B cell (primary cell): Measurements from ENCODE around the gene RBM38. TPM values are rescaled to one million over a fixed set of nuclear protein-coding genes. Genes with fewer than 3 reads are reported as not detected.

Experiments
- ATAC-seq: fragments of 200-7000 bp; cut with Tn5 transposase; one replicate; pipeline ENCODE4 v1.10.0; 2021; ENCODE audit warnings: low read depth, mild to moderate bottlenecking, moderate number of reproducible peaks, moderate library complexity
- CTCF ChIA-PET: fragments of 350-600 bp; sonication (Branson Sonifier 250); formaldehyde crosslinking; loops from one replicate; lab custom pipeline; 2021; ENCODE audit warnings: antibody characterized with exemption, inconsistent platforms; lab: Charles Lee
- POLR2A ChIA-PET: fragments of 350-600 bp; sonication (Branson Sonifier 250); formaldehyde crosslinking; loops from one replicate; lab custom pipeline; 2021; ENCODE audit warnings: antibody characterized with exemption; lab: Charles Lee
- DNase-seq: peaks from one replicate; pipeline ENCODE4 v3.0.0; 2013
- H2AFZ ChIP-seq: 2 replicates; pipeline ENCODE4 v1.6.1; 2012; ENCODE audit warnings: mild to moderate bottlenecking, low read depth, low read length; ENCODE audit not compliant: insufficient read depth, poor library complexity, severe bottlenecking
- H3K27ac ChIP-seq, 2 donors: 1 replicate in 1 of 2; 2 replicates in 1 of 2; pipeline ENCODE4 v1.5.1; 2012 to 2013; ENCODE audit warnings: low read length in 2 of 2, mild to moderate bottlenecking in 2 of 2, moderate library complexity in 1 of 2
- H3K27me3 ChIP-seq, 4 experiments: fragments of 200-600 bp in 1 of 4; sonication (generic) in 1 of 4; replicated peaks in 1 of 4; 1 replicate in 2 of 4; 2 replicates in 2 of 4; pipeline versions ENCODE4 v1.6.1 to v1.7.0; 2013 to 2016; ENCODE audit warnings: low read length in 3 of 4, mild to moderate bottlenecking in 2 of 4, mixed read lengths in 1 of 4, moderate library complexity in 1 of 4; ENCODE audit not compliant: insufficient read depth in 4 of 4, control insufficient read depth in 3 of 4; ENCODE audit errors: control extremely low read depth in 1 of 4
- H3K36me3 ChIP-seq, 2 experiments: replicated peaks in 1 of 2; 1 replicate in 1 of 2; 2 replicates in 1 of 2; pipeline versions ENCODE4 v1.6.1 to v1.7.1; 2013; ENCODE audit warnings: low read length in 1 of 2; ENCODE audit not compliant: insufficient read depth in 2 of 2, control insufficient read depth in 1 of 2; ENCODE audit errors: control extremely low read depth in 1 of 2, extremely low read depth in 1 of 2
- H3K4me1 ChIP-seq, 2 donors: fragments of 200-600 bp in 1 of 2; sonication (generic) in 1 of 2; 1 replicate in 1 of 2; 2 replicates in 1 of 2; pipeline versions ENCODE4 v1.5.1 to v1.6.1; 2013 to 2017; ENCODE audit warnings: low read length in 2 of 2; ENCODE audit not compliant: control insufficient read depth in 2 of 2, insufficient read depth in 2 of 2
- H3K4me2 ChIP-seq: replicated peaks from 2 replicates; pipeline ENCODE3; 2012; ENCODE audit warnings: mild to moderate bottlenecking, low read depth, low read length; ENCODE audit not compliant: poor library complexity, severe bottlenecking
- H3K4me3 ChIP-seq, 5 experiments: fragments of 200-600 bp in 1 of 5; sonication (generic) in 1 of 5; 1 replicate in 3 of 5; 2 replicates in 2 of 5; pipeline versions ENCODE4 v1.5.1 to v1.7.0; 2011 to 2016; ENCODE audit warnings: low read length in 4 of 5, mild to moderate bottlenecking in 4 of 5, low read depth in 2 of 5, control low read depth in 1 of 5, moderate library complexity in 1 of 5; ENCODE audit not compliant: insufficient read depth in 1 of 5; ENCODE audit errors: control extremely low read depth in 1 of 5, extremely low read depth in 1 of 5
- H3K79me2 ChIP-seq: fragments of 200-600 bp; sonication (generic); one replicate; pipeline ENCODE4 v1.6.0; 2016; ENCODE audit warnings: low read length; ENCODE audit not compliant: control insufficient read depth, insufficient read depth
- H3K9ac ChIP-seq: fragments of 200-600 bp; sonication (generic); 2 replicates; pipeline ENCODE4 v1.6.1; 2017; ENCODE audit warnings: mild to moderate bottlenecking, low read length, moderate library complexity
- H3K9me3 ChIP-seq, 3 donors: one replicate each; pipeline versions ENCODE4 v1.6.1 to v1.7.1; 2013; ENCODE audit warnings: low read length in 2 of 3; ENCODE audit not compliant: control insufficient read depth in 2 of 3, insufficient read depth in 1 of 3; ENCODE audit errors: control extremely low read depth in 1 of 3
- H4K20me1 ChIP-seq: 2 replicates; pipeline ENCODE4 v1.6.0; 2012; ENCODE audit warnings: mild to moderate bottlenecking, low read length; ENCODE audit not compliant: insufficient read depth, control insufficient read depth, poor library complexity, severe bottlenecking
- H3K27ac Mint-ChIP-seq: one replicate; pipeline ENCODE4 v1.8.0; 2021; ENCODE audit warnings: mixed read lengths
- H3K27me3 Mint-ChIP-seq: one replicate; pipeline ENCODE4 v1.8.0; 2021; ENCODE audit warnings: mixed read lengths
- H3K4me1 Mint-ChIP-seq: one replicate; pipeline ENCODE4 v1.8.0; 2021; ENCODE audit warnings: mixed read lengths
- H3K4me3 Mint-ChIP-seq: one replicate; pipeline ENCODE4 v1.8.0; 2021; ENCODE audit warnings: mixed read lengths
- H3K9me3 Mint-ChIP-seq: one replicate; pipeline ENCODE4 v1.8.0; 2022; ENCODE audit warnings: mixed read lengths; ENCODE audit not compliant: insufficient read depth
- EZH2 ChIP-seq: IDR thresholded peaks from 2 replicates; pipeline ENCODE4 v1.6.1; 2012; ENCODE audit warnings: borderline replicate concordance, low read depth, mild to moderate bottlenecking, moderate library complexity, low read length; ENCODE audit not compliant: insufficient read depth, poor library complexity, severe bottlenecking
- WGBS: methylation state at CpG from one replicate; pipeline ENCODE4 v1.1.5; 2013; ENCODE audit warnings: missing lambda C conversion rate; ENCODE audit not compliant: insufficient coverage; 5-methylcytosine and 5-hydroxymethylcytosine counted together
- intact Hi-C: fragments of 100-400 bp; cut with micrococcal nuclease; formaldehyde crosslinking; loops from one replicate; pipeline ENCODE4 v1.10.0; 2022
- polyA plus RNA-seq: library from polyadenylated mRNA; depleted of rRNA; stranded (reverse); fragments of >200 nt; gene quantifications from 2 replicates; pipeline ENCODE4 v1.2.3, GENCODE V29; 2012
- total RNA-seq, 2 donors: library from RNA; stranded (reverse); fragments of 120-200 nt in 1 of 2; gene quantifications; 1 replicate in 1 of 2; 2 replicates in 1 of 2; pipeline versions ENCODE4 v1.2.3 to v1.2.4, GENCODE V29; 2013 to 2022
- TF ChIP-seq, protein P1 (sequence below): fragments of 200-600 bp; IDR thresholded peaks from one replicate; pipeline ENCODE4 v1.8.0; 2022; ENCODE audit warnings: antibody characterized with exemption, mild to moderate bottlenecking

Gene RBM38
- total and polyA plus RNA-seq, 2 donors (not counting 1 experiment from before 2014, with no cell fraction given) = 198 to 225 TPM

DNA sequence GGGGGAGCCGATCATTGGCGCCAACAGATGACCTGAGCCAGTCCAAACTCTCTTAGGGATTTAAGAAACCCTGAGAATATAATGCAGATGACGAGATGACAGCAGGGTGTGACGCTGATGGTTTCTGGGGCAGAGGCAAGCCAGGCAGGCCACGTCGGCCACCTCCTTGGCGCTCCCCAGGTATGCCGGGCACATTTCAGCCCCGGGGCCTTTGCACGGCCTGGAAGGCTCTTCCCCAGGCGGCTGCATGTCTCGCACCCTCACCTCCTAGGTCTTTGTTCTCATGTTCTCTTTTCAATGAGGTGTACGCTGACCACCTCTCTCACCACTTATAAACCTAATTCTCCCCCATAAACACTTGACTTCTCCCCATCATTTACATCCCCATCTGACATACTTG is 64.9 kb downstream of the RBM38 start:
- no peak for DNase-seq
- Histone ChIP-seq H4K20me1 (no peaks in the 10 kb centered on the region), H3K9me3 (peaks cover 0 to 5% (median 0%) of the 10 kb centered on the region in 3 donors), H2AFZ (no peak overlapping the region), H3K79me2 (no peaks in the 10 kb centered on the region), H3K27ac (no peak overlapping the region), H3K4me3 (no peak overlapping the region), H3K9ac (no peak overlapping the region), H3K27me3 (no peaks in the 10 kb centered on the region), H3K36me3 (no peaks in the 10 kb centered on the region), H3K4me1 (peaks cover 18 to 38% of the 10 kb centered on the region in 2 donors), H3K4me2 (no peak overlapping the region)
- 100% methylated on average over 11 of the region's 13 CpGs for WGBS
- peaks cover 37% of the 10 kb centered on the region for H3K4me1 Mint-ChIP-seq
- H3K9me3 Mint-ChIP-seq = no peaks in the 10 kb centered on the region
- POLR2A ChIA-PET = no interaction called here
- no peaks in the 10 kb centered on the region for H3K27me3 Mint-ChIP-seq
- no peak overlapping the region for H3K27ac Mint-ChIP-seq
- no peak for TF ChIP-seq EZH2
- TF ChIP-seq, protein P1, sequence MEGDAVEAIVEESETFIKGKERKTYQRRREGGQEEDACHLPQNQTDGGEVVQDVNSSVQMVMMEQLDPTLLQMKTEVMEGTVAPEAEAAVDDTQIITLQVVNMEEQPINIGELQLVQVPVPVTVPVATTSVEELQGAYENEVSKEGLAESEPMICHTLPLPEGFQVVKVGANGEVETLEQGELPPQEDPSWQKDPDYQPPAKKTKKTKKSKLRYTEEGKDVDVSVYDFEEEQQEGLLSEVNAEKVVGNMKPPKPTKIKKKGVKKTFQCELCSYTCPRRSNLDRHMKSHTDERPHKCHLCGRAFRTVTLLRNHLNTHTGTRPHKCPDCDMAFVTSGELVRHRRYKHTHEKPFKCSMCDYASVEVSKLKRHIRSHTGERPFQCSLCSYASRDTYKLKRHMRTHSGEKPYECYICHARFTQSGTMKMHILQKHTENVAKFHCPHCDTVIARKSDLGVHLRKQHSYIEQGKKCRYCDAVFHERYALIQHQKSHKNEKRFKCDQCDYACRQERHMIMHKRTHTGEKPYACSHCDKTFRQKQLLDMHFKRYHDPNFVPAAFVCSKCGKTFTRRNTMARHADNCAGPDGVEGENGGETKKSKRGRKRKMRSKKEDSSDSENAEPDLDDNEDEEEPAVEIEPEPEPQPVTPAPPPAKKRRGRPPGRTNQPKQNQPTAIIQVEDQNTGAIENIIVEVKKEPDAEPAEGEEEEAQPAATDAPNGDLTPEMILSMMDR = no peak
- ATAC-seq = no peak
- no peak overlapping the region for H3K4me3 Mint-ChIP-seq
- intact Hi-C loops = no loop called here
- CTCF ChIA-PET = no interaction called here

DNA sequence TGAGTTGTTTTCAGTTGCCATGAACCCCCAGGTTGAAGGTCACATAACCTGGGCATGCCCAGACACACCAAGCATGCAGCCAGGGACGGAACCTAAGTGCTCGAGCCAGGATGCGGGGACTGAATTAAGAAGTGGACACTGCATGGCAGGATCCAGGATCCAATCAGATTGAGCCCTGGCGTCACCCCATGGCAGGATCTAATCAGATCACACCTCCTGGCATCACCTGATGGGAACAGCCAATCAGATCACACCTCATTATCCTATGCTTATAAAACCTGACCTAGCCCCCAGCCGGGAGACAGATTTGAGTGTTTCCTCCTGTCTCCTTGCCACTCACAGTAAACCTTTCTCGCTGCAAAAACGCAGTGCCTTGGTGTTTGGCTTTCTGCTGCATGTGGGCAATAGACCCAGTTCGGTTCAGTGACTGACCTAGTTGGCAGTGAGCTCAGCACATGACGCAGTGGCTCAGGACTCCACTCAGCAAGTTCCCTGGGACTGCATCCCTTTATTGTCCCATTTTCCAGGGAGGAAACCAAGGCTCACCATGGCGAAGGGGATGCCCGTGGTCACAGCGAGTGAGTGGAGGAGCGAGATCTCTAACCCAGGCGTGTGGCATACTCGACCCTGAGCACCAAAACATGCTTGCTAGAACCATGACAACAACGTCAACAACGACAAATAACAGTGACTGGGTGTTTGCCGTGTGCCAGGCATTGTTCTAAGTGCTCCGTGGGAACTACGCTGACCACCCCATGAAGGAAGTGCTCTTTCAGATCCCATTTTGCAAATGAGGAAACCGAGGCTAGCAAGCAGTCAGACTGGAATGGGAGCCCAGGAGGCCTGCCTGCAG is 66.3 kb downstream of the RBM38 start:
- H3K4me3 Mint-ChIP-seq = no peak overlapping the region
- H3K4me1 Mint-ChIP-seq = peaks cover 24% of the 10 kb centered on the region
- Histone ChIP-seq H3K79me2 (no peaks in the 10 kb centered on the region), H3K9ac (no peak overlapping the region), H3K27ac (no peak overlapping the region), H2AFZ (no peak overlapping the region), H4K20me1 (no peaks in the 10 kb centered on the region), H3K4me1 (peaks cover 4 to 24% of the 10 kb centered on the region in 2 donors), H3K4me2 (no peak overlapping the region), H3K36me3 (no peaks in the 10 kb centered on the region), H3K27me3 (no peaks in the 10 kb centered on the region), H3K9me3 (peaks cover 0 to 5% (median 0%) of the 10 kb centered on the region in 3 donors), H3K4me3 (no peak overlapping the region)
- intact Hi-C loops = no loop called here
- H3K9me3 Mint-ChIP-seq = no peaks in the 10 kb centered on the region
- DNase-seq = no peak
- H3K27me3 Mint-ChIP-seq = no peaks in the 10 kb centered on the region
- no peak for TF ChIP-seq EZH2
- TF ChIP-seq, protein P1 = no peak
- ChIA-PET POLR2A (no interaction called here), CTCF (no interaction called here)
- 93% methylated on average over 20 of the region's 21 CpGs for WGBS
- H3K27ac Mint-ChIP-seq = no peak overlapping the region
- ATAC-seq = no peak
